SU-DHL-6 (cell line): ENCODE data around the gene SCAPER.

Experiments
- H2AFZ ChIP-seq: fragments of 200-600 bp; sonication (generic); 2 replicates; pipeline ENCODE4 v1.6.1; 2014; ENCODE audit warnings: low read depth, mild to moderate bottlenecking, moderate library complexity, mixed read lengths, antibody characterized with exemption, low read length; ENCODE audit not compliant: severe bottlenecking
- H3F3A ChIP-seq: fragments of 200-600 bp; shearing (Covaris generic); 2 replicates; pipeline ENCODE4 v1.6.0; 2016; ENCODE audit warnings: antibody characterized with exemption, mild to moderate bottlenecking; ENCODE audit not compliant: insufficient read depth
- H3K27ac ChIP-seq: fragments of 200-600 bp; sonication (generic); 2 replicates; pipeline ENCODE4 v1.5.1; 2016; ENCODE audit warnings: low read depth, mild to moderate bottlenecking, low read length, moderate library complexity, mixed read lengths
- H3K27me3 ChIP-seq: fragments of 200-600 bp; sonication (generic), shearing (Covaris generic); 2 replicates; pipeline ENCODE4 v1.6.0; 2014; ENCODE audit warnings: mild to moderate bottlenecking, low read length
- H3K36me3 ChIP-seq: fragments of 200-600 bp; sonication (generic); 2 replicates; pipeline ENCODE4 v1.6.1; 2014; ENCODE audit warnings: mild to moderate bottlenecking, low read length, mixed read lengths
- H3K4me2 ChIP-seq: fragments of 300-600, 200-600 bp; shearing (Covaris generic), sonication (generic); 2 replicates; pipeline ENCODE4 v1.6.0; 2014; ENCODE audit warnings: low read length, low read depth, mild to moderate bottlenecking; ENCODE audit not compliant: poor library complexity, severe bottlenecking
- H3K4me3 ChIP-seq: fragments of 200-600 bp; sonication (generic); 2 replicates; pipeline ENCODE4 v1.5.1; 2014; ENCODE audit warnings: antibody characterized with exemption, low read length, mild to moderate bottlenecking, mixed read lengths; ENCODE audit not compliant: insufficient read depth, poor library complexity, severe bottlenecking
- H3K79me2 ChIP-seq: fragments of 200-600 bp; sonication (generic); 2 replicates; pipeline ENCODE4 v1.6.1; 2014; ENCODE audit warnings: mild to moderate bottlenecking, low read length, moderate library complexity; ENCODE audit not compliant: insufficient read depth
- H3K9ac ChIP-seq: fragments of 200-600 bp; sonication (generic); 2 replicates; pipeline ENCODE4 v1.7.0; 2014; ENCODE audit warnings: mild to moderate bottlenecking, low read length
- H3K9me2 ChIP-seq: fragments of 200-600 bp; sonication (generic); replicated peaks from 2 replicates; pipeline ENCODE4 v1.6.1; 2014; ENCODE audit warnings: low read length; ENCODE audit not compliant: insufficient read depth
- H3K9me3 ChIP-seq: fragments of 200-600 bp; sonication (generic); 2 replicates; pipeline ENCODE4 v1.6.1; 2014; ENCODE audit warnings: low read length, mixed read lengths; ENCODE audit not compliant: insufficient read depth
- H4K20me1 ChIP-seq: fragments of 200-600 bp; sonication (generic); 2 replicates; pipeline ENCODE4 v1.6.1; 2014; ENCODE audit warnings: low read depth, mild to moderate bottlenecking, antibody characterized with exemption, low read length, moderate library complexity, mixed read lengths
- EZH2phosphoT487 ChIP-seq: fragments of 200-600 bp; sonication (generic), shearing (Covaris generic); conservative IDR thresholded peaks from 2 replicates; pipeline ENCODE4 v1.6.1; 2018; ENCODE audit warnings: mild to moderate bottlenecking, antibody characterized with exemption, low read length, moderate library complexity, mixed read lengths
- TF ChIP-seq, protein P1 (sequence below): fragments of 200-600 bp; sonication (generic); IDR thresholded peaks from one replicate; pipeline ENCODE4 v1.5.1; 2017; ENCODE audit warnings: antibody characterized with exemption, mild to moderate bottlenecking, low read length, moderate library complexity; ENCODE audit not compliant: insufficient read depth, poor library complexity, severe bottlenecking

SCAPER gene

DNA sequence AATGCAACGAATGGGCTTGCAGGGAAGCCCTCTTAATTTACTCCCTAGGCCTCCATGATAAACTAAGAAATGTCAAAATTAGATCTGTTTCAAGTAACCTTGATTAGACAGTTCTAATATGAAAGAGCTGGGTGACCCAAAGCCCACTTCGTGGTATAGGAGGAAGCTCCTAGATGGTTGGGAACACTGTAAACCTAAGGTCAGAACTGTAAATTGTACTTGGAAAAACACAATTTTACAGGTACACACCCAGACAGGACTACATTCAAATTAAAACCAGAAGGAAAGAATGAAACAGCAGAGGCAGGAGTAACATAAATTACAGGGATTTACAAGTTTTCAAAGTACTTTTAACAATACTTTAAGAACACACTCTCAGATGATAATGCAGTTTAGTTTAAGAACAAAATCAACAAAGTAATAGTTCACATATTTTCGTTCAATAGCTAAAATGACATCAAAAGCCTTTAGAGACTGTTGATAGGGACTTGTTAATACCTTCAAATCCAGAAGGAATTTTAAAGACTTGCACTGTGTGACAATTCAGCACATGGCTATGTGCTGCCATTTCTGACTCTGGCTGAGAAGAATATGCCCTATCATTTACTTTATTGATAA lies 550.2 kb downstream of the SCAPER start:
- H3K79me2 ChIP-seq, result no peaks in the 10 kb centered on the region
- no peaks in the 10 kb centered on the region for H3K9me2 ChIP-seq
- 0 out of 2 replicates have a peak, but pooled peaks cover 5% of the 10 kb centered on the region for H4K20me1 ChIP-seq
- H3K27ac ChIP-seq, result no peak overlapping the region
- no peak overlapping the region for H3K4me2 ChIP-seq
- H3K9me3 ChIP-seq, result no peaks in the 10 kb centered on the region
- H3K4me3 ChIP-seq, result no peak overlapping the region
- H3K9ac ChIP-seq, result no peak overlapping the region
- no peak overlapping the region for H2AFZ ChIP-seq
- no peaks in the 10 kb centered on the region for H3K36me3 ChIP-seq
- H3K27me3 ChIP-seq, result no peaks in the 10 kb centered on the region
- H3F3A ChIP-seq, result no peaks in the 10 kb centered on the region
- TF ChIP-seq, protein P1, sequence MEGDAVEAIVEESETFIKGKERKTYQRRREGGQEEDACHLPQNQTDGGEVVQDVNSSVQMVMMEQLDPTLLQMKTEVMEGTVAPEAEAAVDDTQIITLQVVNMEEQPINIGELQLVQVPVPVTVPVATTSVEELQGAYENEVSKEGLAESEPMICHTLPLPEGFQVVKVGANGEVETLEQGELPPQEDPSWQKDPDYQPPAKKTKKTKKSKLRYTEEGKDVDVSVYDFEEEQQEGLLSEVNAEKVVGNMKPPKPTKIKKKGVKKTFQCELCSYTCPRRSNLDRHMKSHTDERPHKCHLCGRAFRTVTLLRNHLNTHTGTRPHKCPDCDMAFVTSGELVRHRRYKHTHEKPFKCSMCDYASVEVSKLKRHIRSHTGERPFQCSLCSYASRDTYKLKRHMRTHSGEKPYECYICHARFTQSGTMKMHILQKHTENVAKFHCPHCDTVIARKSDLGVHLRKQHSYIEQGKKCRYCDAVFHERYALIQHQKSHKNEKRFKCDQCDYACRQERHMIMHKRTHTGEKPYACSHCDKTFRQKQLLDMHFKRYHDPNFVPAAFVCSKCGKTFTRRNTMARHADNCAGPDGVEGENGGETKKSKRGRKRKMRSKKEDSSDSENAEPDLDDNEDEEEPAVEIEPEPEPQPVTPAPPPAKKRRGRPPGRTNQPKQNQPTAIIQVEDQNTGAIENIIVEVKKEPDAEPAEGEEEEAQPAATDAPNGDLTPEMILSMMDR, result no peak
- TF ChIP-seq EZH2phosphoT487, result no peak

DNA sequence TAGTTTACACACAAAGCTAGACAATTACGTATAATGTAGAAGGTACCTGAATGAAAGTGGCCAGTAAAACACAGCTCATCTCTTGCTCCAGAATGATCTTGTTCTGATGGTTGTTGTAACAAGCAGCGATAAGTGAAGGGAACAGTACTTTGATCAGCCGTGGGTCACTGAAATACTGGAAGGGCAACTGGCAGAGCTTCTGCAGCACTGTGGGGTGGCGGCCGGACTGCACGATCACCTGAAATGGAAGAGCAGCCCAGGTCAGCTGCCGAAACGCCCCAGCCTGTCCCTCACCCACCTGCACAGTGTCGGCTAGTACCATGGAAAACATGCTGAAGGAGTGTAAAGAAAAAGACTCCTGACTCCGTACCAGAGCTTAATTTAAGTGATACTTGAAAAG lies 551.2 kb downstream of the SCAPER start:
- no peak overlapping the region for H3K27ac ChIP-seq
- H4K20me1 ChIP-seq, result 0 out of 2 replicates have a peak, but pooled peaks cover 5% of the 10 kb centered on the region
- no peaks in the 10 kb centered on the region for H3K27me3 ChIP-seq
- H3K9me2 ChIP-seq, result no peaks in the 10 kb centered on the region
- no peak overlapping the region for H3K4me2 ChIP-seq
- H3K9ac ChIP-seq, result no peak overlapping the region
- no peaks in the 10 kb centered on the region for H3K36me3 ChIP-seq
- TF ChIP-seq EZH2phosphoT487, result no peak
- TF ChIP-seq, protein P1, result no peak
- H2AFZ ChIP-seq, result no peak overlapping the region
- H3K4me3 ChIP-seq, result no peak overlapping the region
- H3K9me3 ChIP-seq, result no peaks in the 10 kb centered on the region
- H3K79me2 ChIP-seq, result no peaks in the 10 kb centered on the region
- no peaks in the 10 kb centered on the region for H3F3A ChIP-seq

DNA sequence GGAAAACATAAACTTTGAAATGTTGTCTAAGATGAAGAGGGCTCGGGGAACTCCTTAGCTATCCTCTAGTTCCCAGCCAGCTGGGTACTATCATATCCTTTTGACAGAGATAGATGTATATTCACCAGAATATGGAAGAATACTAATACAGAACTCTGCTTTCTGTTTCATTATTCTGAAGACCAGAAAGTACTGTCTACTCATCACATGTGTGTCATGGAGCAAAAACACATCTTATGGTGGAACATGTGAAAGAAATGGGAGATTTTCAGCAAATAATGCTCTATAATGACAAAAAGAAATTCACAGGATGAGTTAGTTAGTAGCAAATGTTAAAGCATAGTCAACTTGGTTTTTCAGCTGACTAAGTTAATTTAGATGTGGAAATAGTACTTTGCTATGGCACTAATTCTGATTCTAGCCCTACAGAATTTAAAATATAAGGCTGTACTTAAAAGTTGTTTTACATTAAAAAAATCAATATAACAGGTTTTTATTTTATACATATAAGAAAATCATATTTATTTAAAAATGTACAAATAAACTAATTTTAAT lies 552.0 kb downstream of the SCAPER start:
- H3K79me2 ChIP-seq, result no peaks in the 10 kb centered on the region
- no peak overlapping the region for H2AFZ ChIP-seq
- no peak overlapping the region for H3K9ac ChIP-seq
- no peak overlapping the region for H3K27ac ChIP-seq
- no peak overlapping the region for H3K4me2 ChIP-seq
- H3K4me3 ChIP-seq, result no peak overlapping the region
- H3K9me2 ChIP-seq, result no peaks in the 10 kb centered on the region
- no peaks in the 10 kb centered on the region for H3K27me3 ChIP-seq
- peaks cover 3% of the 10 kb centered on the region; the same call in 1 of the 2 replicates for H3K36me3 ChIP-seq
- TF ChIP-seq, protein P1, result no peak
- no peak for TF ChIP-seq EZH2phosphoT487
- H3F3A ChIP-seq, result no peaks in the 10 kb centered on the region
- H3K9me3 ChIP-seq, result no peaks in the 10 kb centered on the region
- H4K20me1 ChIP-seq, result 0 out of 2 replicates have a peak, but pooled peaks cover 5% of the 10 kb centered on the region
